HG03108 (cell line): ENCODE data around the gene ZDHHC7.
"Not testable (repeated sequence)": the region's sequence is repeated elsewhere in the genome, so short reads cannot be mapped to it uniquely, and the experiment has no call there.

Source experiments
- ATAC-seq: cut with Tn5 transposase; IDR thresholded peaks from one replicate; pipeline ENCODE4 v1.9.1; 2021; ENCODE audit warnings: moderate library complexity; ENCODE audit not compliant: unreplicated experiment

Gene ZDHHC7

DNA sequence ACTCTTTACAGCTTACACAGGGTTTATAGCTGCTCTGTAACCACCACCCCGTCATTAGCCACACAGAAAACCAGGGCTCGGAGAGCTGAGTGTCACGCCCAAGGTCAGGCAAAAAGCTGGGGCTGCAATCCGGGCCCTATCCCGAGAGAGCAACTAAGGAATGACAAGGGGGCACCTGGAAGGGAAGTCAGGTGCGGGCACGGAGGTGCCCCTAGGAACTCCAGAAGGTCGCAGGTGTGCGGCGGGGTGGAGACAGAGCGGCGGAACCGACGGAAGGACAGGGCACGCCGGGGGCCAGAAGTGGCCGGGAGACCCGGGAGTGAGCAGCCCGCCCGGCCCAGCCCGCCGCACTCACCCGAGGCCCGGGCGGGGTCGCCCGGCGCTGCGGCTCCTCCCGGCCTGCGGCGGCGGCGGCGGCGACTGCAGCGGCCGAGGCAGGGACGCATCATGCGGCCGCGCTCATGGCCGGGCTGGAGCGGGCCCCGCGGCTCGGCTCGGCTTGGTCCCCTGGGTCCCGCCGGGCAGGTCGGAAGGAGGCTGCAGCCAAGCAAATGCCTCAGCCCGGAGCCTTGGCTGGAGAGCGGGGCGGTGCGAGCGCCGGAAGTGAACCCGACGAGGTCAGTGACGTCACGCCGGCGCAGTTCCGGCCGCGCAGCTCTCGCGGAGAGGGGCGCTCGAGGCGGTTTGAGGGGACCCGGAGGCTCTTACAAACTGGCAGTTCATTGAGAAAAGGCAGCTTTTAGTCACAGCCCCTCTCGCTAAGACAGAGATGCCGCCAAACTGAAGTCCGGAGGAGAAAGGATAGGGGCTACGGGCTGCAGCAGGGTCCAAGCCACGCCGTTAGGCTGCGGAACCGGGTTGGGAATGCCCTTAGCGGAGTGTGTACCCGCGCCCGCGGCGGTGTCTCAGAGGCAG is at the start of gene ZDHHC7:
TSS of gene ZDHHC7 (minus strand) at position 605 of the 915 bp plus-strand sequence. CDS start 20,917 bp downstream, outside the sequence.
- ATAC-seq: peak; percentile 92

GRCh38 chr16:85058909-85059308 is 47.6 kb upstream of the ZDHHC7 start:
- ATAC-seq: no peak

DNA sequence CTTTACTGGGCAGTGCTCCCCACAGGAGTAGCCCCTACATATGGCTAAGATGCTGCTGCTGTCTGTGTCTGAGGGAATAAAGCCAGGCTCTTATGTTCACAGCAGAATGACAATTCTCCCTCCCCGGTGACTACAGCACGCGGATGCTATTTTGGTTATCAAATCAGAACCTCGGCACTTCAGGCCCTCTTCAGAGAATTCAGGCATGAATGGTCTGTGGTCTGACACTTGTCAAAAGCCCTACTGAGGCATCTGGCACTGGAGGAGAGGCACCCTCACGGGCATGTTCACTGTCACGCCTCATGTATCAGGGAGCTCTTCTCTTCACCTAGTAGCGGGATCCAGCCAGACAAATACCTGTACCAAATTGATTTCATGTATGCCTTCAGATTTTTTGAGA is 46.6 kb upstream of the ZDHHC7 start:
- ATAC-seq: no peak

DNA sequence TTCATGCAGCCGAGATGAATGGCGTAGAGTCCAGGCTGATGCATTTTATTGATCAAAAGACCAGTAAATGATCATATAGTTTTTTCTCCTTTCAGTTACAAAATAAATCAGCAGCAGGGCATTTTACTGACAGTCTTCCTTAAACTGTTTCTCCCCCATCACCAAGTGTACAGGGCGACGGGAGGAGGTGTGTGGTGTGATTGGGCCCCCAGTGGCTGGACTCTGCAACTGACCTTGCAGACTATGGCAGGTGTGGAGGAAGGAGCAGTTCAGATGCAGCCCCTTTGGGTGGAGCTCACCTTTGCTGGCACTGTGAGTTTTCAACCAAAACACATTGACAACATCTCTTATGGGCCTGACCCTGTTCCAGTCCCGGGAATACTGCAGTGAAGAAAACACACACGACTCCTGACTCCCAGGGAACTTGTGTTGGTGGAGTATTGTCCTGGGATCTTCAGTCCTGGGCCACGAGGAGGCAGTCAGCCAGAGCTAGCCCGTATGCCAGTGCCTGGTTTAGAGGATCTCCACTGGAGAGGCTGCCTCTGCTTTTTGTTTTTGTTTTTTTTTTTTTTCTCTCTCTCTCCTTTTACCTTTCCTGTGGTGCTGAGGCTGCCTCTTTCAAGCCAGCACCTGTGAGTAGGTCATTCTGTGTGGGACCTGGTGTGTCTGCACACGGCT is 46.0 kb upstream of the ZDHHC7 start:
- ATAC-seq: no peak

DNA sequence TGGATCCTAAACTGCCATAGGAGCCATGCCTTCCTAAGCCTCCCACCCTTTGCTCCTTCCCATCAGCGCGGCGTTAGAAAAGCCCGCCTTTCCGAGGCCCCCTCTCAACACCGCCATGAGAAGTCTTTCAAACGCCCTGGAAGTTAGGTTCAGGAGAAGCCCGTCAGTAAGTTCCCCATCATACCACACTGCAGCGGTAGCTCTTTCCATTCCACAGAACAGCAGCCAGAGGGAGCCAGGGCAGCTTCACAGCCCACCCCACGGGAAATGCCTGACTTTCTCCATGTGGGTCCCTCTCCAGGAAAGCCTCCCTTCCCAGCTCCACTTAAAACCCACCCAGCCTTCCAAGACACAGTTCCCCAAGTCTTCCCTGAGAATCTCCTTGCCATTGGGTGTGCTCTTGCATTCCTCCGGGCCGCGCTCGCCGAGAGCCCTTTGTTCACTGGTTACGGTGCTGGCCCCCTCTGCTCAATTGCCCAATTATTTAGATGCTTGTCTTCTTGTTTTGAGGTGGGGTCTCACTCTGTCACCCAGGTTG is 44.9 kb upstream of the ZDHHC7 start:
- ATAC-seq: no peak

DNA sequence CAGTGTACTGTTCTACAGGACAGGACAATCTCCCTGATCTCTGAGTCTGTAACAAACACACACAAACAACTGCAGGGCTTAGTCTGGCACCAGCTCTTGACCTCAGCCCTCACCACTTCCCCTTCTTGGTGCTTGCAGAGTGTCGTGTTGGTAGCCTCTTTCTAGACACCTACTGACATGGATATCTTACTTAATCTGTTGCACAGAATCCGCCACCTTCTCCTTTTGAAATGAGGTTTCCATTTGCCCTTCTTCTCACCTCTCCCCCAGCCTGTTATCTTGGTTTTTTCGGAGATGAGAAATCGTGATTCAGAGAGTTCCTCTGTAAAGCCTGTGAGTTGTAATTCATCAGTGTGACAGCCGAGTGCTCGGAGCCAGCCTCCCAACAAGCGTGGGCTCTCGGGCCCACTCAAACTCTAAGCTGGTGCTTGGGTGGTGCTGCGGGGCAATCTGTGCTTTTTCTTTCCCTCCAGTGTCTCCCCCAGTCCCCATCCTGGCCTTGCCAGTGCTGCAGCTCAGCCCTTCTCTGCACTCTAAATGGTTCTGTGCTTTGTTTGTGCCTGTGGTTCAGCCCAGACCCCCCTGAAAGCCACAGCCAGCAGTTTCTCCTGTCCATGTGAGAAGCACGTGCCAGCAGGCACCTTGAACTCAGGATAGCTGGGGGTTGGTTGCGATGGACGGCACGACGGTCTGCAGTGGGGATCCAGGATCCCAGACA is 44.3 kb upstream of the ZDHHC7 start:
- peak; percentile 85 for ATAC-seq

DNA sequence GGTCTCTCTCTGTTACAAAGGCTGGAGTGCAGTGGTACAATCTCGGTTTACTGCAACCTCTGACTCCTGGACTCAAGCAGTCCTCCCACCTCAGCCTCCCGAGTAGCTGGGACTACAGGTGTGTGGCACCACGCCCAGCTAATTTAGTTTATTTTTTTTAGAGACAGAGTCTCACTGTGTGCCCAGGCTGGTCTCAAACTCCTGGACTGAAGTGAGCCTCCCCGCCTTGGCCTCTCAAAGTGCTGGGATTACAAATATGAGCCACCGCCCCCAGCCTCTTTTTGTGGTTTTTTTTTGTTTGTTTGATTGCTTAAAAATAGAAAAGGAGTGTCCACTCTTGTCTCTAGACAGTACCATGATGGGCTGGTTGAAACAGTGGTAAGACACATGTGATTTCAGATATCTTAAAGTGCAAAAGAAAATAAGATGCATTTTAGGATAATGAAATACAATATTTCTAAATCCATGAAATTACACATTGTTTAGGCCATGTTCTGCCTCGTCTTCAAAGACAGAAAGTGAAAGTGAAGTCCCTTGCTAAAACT is 43.7 kb upstream of the ZDHHC7 start:
- no peak for ATAC-seq

DNA sequence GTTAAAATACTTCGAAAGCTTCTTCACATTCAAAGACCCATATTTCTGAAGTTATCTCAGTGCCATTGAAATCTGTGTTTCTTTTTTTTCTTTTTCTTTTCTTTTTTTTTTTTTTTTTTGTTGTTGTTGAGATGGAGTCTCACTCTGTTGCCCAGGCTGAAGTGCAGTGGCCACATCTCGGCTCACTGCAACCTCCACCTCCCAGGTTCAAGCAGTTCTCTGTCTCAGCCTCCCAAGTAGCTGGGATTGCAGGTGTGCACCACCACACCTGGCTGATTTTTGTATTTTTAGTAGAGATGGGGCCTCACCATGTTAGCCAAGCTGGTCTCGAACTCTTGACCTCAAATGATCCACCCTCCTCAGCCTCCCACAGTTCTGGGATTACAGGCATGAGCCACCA is 43.0 kb upstream of the ZDHHC7 start:
- ATAC-seq: not testable (repeated sequence)

DNA sequence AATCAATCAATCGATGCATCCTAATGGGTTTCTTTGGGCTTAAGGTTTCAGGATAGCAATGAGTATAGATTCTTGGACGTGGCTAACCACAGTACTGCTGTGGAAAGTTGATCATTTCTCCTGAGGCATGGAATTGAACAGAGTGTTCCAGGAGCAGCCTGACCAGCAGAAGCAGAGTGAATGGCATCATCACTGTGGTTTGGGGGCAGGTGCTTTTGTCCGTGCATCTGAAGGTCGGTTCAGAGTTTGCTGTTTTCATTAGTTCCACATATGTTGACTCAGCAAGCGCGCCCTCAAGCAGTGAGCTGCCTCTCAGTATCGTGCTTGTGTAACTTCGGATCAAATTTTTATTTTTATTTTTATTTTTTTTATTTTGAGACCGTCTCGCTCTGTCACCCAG is 41.2 kb upstream of the ZDHHC7 start:
- no peak for ATAC-seq

- no peak for ATAC-seq
These were observed 40.3 kb upstream of the ZDHHC7 start for GRCh38 chr16:85051683-85052082.

DNA sequence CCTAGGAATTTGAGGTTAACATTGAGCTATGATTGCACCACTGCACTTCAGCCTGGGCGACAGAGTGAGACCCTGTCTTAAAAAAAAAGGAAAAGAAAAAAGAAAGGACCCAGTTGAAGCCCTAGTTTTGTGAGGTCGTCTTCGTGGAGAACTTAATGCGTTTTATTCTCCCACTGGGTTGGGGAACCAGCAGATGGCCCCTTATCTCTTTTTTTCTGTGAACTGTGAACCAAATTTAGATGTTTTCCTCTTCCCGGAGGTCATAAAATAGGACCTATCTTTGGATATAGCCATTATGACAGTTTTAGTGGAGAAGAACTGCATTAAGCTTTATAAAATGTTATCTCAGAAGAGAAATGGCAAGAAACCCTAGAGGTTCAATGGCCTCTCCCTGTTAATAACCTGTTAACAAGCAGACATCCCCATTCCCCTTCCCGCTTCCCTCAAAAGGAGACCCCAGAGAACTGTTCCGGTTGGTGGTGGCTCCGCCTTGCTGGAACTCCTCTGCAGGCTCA is 39.8 kb upstream of the ZDHHC7 start:
- no peak for ATAC-seq

GRCh38 chr16:85049706-85050305 is 38.5 kb upstream of the ZDHHC7 start:
- ATAC-seq: no peak

GRCh38 chr16:85048921-85049562 is 37.7 kb upstream of the ZDHHC7 start:
- ATAC-seq: no peak

GRCh38 chr16:85047867-85048455 is 36.6 kb upstream of the ZDHHC7 start:
- ATAC-seq: no peak

DNA sequence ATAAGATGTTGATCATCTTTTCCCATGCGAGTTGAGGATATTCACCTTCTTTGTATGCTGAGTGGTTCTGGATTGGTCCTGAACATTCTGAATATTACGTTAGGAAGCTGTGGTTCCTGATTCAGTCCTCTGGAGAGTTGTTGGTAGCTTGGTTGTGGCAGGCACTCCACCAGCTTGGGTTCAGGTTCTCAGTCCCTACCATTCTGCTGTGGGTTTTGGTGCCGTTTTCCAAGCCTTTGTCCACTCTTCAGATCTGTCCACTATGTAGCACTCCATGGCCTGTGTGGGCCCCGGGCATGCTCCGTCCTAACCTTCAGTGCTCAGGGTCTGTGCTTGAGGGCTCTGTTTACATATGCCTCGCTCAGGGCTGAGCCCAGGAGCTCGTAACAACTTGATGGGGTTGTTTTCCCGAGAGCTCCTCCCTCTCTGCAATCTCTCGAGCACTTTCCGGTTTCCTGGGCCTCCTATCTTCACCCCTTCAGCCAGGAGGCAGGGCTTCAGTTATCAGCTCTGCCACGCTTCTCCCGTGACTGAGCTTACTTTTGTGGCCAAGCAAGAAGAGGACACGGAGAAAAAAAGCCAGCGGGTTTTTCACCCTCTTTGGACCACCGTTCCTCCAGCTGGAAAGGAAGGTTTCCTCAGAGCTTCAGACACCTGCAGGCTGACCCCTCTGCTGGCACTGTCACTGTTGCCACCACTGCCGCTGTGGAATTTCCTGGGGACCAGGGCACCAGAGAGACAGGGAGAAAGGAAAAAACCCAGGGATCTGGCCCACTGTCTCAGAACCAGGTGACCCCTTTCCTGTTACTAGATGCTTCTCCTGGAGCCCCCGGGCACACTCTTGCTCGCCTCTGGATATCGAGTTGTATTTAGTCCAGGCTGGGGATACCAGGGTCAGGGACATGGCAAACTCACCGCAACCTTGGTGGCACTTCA is 35.9 kb upstream of the ZDHHC7 start:
- no peak for ATAC-seq

- no peak for ATAC-seq
These were observed 35.2 kb upstream of the ZDHHC7 start for GRCh38 chr16:85046472-85046916.

DNA sequence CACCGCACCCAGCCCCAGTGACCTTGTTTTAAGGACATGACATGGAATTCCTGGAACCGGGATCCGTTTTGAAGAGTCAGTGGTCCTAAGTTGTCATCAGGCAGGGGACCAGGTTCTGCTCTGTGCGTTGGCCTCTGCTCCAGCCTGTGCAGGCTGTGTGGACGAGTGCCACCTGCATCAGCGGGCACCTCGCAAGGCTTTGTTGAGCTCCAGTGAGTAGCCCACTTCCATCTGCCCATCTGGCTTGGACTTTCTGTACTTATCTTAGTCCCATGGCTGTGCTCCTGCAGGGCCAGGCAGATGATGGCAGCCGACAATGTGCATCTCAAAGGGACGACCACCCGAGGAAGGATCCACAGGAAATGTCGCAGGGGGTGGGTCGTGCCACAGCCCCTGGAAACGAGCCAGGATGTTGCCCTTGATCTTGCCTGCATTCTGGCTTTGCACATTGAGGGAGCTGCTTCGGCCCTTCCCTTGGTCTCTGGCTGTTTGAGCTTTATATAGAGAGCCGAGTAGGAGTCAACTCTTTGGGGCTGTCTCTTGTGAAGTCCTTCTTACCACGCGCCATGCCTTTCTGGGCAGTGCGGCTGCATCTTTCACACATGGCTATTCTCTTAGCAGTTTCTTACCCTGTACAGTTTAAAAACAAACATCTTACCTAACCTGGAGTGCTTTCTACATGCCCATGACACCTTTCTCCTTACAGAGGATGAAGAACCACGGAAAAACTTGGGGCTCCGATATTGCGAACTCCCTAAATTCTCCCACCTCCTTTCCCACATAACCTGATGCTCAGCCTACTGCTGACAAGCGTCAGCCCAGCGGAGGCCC is 34.5 kb upstream of the ZDHHC7 start:
- ATAC-seq: no peak
